ENCODE data around the gene TLR1.

TLR1 gene

GRCh38 chr4:38804654-38805295 is at the start of gene TLR1:
Gene TLR1, minus strand, starts transcription at chr4:38804791. Its CDS starts 5,960 bp downstream, at chr4:38798831.
- no peak within 1 kb of the TSS for H3K4me3 ChIP-seq (ENCODE audit: low read length)
- TF ChIP-seq, protein P1, sequence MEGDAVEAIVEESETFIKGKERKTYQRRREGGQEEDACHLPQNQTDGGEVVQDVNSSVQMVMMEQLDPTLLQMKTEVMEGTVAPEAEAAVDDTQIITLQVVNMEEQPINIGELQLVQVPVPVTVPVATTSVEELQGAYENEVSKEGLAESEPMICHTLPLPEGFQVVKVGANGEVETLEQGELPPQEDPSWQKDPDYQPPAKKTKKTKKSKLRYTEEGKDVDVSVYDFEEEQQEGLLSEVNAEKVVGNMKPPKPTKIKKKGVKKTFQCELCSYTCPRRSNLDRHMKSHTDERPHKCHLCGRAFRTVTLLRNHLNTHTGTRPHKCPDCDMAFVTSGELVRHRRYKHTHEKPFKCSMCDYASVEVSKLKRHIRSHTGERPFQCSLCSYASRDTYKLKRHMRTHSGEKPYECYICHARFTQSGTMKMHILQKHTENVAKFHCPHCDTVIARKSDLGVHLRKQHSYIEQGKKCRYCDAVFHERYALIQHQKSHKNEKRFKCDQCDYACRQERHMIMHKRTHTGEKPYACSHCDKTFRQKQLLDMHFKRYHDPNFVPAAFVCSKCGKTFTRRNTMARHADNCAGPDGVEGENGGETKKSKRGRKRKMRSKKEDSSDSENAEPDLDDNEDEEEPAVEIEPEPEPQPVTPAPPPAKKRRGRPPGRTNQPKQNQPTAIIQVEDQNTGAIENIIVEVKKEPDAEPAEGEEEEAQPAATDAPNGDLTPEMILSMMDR (conservative IDR thresholded peaks at IDR 0.05; ENCODE audit: low read length): peak; percentile 61
- peak; percentile 68 for DNase-seq (ENCODE audit: low read depth)

- TF ChIP-seq, protein P1 (conservative IDR thresholded peaks at IDR 0.05; ENCODE audit: low read length): no peak
- no peak for DNase-seq (ENCODE audit: low read depth)
- no peak overlapping the region for H3K4me3 ChIP-seq (ENCODE audit: low read length)
Measured at GRCh38 chr4:38846015-38846414, 41.4 kb upstream of the TLR1 start.

DNA sequence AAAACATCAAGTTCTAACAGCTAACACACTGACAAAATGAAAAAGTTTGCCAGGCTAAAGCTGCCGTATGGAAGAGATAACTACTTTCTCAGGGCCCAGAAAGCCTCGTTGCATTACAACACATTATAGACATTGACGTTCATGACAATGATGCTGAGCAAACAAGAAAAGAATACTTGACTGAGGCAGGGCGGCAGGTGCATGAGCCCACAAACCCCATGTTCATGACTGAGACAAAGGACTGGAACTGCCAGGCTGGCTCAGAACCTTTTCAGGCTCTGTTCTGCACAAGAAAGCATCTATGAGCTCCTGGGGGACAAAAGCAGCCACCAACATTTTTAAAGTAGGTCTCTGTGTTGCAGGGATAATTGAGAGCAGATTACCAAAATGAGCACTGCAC is 38.4 kb upstream of the TLR1 start:
- no peak for DNase-seq (ENCODE audit: low read depth)
- H3K4me3 ChIP-seq (ENCODE audit: low read length): no peak overlapping the region
- TF ChIP-seq, protein P1 (conservative IDR thresholded peaks at IDR 0.05; ENCODE audit: low read length): no peak

- TF ChIP-seq, protein P1 (conservative IDR thresholded peaks at IDR 0.05; ENCODE audit: low read length): no peak
- no peak overlapping the region for H3K4me3 ChIP-seq (ENCODE audit: low read length)
- DNase-seq (ENCODE audit: low read depth): no peak
Measured at GRCh38 chr4:38837849-38838248, 33.3 kb upstream of the TLR1 start.

DNA sequence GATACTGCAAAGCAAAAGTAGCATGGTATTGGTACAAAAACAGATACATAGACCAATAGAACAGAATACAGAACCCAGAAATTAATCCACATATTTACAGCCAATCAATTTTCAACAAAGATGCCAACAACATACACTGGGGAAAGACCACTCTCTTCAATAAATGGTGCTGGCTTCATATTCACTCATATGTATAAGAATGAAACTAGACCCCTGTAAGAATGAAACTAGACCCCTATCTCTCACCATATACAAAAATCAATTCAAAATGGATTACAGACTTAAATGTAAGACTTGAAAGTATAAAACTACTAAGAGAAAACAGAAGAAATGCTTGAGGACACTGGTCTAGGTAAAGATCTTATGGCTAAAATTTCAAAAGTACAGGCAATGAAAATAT is 32.7 kb upstream of the TLR1 start:
- no peak overlapping the region for H3K4me3 ChIP-seq (ENCODE audit: low read length)
- TF ChIP-seq, protein P1 (conservative IDR thresholded peaks at IDR 0.05; ENCODE audit: low read length): no peak
- no peak for DNase-seq (ENCODE audit: low read depth)

- DNase-seq (ENCODE audit: low read depth): no peak
- no peak overlapping the region for H3K4me3 ChIP-seq (ENCODE audit: low read length)
- TF ChIP-seq, protein P1 (conservative IDR thresholded peaks at IDR 0.05; ENCODE audit: low read length): no peak
Measured at GRCh38 chr4:38834570-38834969, 30.0 kb upstream of the TLR1 start.

All from AG10803 (cell line).